ENCODE measurements around the gene P2RX3.

Gene P2RX3

GRCh38 chr11:57361926-57362325, 23.8 kb downstream of the P2RX3 start:
- H3K27ac Mint-ChIP-seq: no peak overlapping the region
- no peak for ATAC-seq
- H3K4me3 Mint-ChIP-seq: no peak overlapping the region
- H3K4me1 Mint-ChIP-seq: no peaks in the 10 kb centered on the region
- H3K36me3 Mint-ChIP-seq: no peaks in the 10 kb centered on the region
- DNase-seq (ENCODE audit: low spot score in 2 of 2): no peak
- H3K9me3 Mint-ChIP-seq: no peaks in the 10 kb centered on the region

- ATAC-seq (no peak), DNase-seq (ENCODE audit: low spot score in 2 of 2) (no peak)
- no peak overlapping the region for H3K4me3 Mint-ChIP-seq
- no peaks in the 10 kb centered on the region for H3K9me3 Mint-ChIP-seq
- H3K36me3 Mint-ChIP-seq: no peaks in the 10 kb centered on the region
- H3K4me1 Mint-ChIP-seq: no peaks in the 10 kb centered on the region
- no peak overlapping the region for H3K27ac Mint-ChIP-seq
Observed at GRCh38 chr11:57363131-57364080, 25.3 kb downstream of the P2RX3 start.

DNA sequence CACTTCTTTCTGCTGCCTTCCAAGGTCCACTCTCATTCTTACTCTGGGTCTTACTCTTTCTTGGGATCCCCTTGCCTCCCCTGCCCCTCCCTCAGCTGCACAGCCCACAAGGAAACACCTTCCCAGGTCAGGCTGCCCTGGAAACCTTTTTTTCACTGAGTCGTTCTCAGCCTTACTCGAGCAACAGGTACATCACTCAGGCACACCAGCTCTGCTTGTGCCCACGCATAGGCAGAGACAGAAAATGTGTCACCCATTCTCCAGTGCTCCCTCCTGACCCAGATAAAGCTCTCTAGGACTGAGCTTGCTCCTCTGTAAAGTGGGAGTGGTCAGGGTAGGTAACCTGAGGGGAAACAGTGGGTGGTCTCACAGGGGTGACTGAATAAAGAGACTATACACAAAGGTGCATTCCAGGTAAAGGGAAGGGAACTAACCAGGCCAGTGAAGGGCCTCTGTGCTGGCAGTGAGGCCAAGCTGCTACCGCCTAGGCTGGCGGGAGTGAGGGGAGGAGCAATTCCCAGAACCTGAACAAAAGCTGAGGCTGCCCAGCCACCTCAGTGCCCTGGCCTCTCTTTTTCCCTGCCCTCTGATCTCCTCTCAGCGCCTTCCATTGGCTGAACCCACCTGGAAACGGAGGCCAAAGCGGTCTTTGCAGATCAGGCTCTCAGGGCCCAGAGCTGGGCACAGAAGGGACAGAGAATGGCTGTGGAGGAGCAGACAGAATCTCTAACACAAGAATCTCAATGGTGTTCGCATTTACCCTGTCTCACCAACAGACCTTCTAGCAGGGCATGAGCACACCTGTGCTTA, 26.9 kb downstream of the P2RX3 start:
- no peaks in the 10 kb centered on the region for H3K4me1 Mint-ChIP-seq
- H3K27ac Mint-ChIP-seq: no peak overlapping the region
- no peak for ATAC-seq
- H3K9me3 Mint-ChIP-seq: no peaks in the 10 kb centered on the region
- no peak overlapping the region for H3K4me3 Mint-ChIP-seq
- no peak for DNase-seq (ENCODE audit: low spot score in 2 of 2)
- H3K36me3 Mint-ChIP-seq: no peaks in the 10 kb centered on the region

DNA sequence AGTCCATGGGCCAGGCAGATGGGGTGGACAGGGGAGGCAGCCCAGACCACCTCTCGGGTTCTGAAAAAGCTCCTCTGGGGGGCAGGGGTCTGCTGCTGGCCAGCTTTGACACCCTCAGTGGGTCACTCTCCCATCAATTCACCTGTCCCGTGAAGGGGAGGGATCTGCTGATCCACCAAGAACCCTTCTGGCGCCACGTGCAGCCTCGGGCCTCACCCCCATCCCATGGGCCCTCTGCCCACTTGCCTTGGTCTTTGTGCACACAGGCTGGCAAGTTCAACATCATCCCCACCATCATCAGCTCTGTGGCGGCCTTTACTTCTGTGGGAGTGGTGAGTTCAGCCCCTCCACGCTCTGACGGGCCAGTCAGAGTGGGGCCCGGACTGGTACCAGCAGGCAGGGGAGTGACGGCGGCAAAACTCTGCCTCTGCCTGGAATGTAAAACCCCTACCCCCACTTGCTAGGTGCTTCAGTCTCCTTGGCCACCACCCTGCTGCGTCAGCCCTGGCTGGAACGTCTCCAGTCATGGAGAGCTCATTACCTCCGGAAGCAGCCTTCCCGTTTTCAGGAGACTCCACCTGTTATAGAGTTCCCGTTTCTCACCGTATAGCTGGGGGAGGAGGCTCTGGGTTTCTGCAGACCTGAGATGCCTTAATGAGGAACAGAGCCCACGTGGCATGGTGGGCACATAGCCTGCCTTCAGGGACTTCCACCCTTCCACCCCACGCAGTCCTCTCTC, 30.1 kb downstream of the P2RX3 start:
- no peaks in the 10 kb centered on the region for H3K4me1 Mint-ChIP-seq
- H3K36me3 Mint-ChIP-seq: no peaks in the 10 kb centered on the region
- ATAC-seq (no peak), DNase-seq (ENCODE audit: low spot score in 2 of 2) (no peak)
- H3K9me3 Mint-ChIP-seq: no peaks in the 10 kb centered on the region
- no peak overlapping the region for H3K27ac Mint-ChIP-seq
- no peak overlapping the region for H3K4me3 Mint-ChIP-seq

DNA sequence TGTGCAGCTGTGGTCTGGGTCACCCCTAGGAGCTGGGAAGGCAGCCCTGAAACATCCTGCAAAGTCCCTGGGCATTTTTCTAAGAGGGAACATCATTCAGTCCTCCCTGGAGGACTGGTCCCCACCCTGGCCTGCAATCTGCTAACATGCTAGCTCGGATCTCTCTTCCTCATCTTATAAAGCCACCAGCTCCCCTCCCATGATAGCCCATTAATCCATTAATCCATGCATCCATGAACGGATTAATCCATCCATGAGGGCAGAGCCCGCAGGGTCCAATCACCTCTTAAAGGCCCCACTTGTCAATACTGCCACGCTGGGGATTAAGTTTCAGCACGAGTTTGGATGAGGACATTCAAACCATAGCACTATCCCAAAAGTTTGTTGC, 30.7 kb downstream of the P2RX3 start:
- Mint-ChIP-seq H3K27ac (no peak overlapping the region), H3K4me3 (no peak overlapping the region)

DNA sequence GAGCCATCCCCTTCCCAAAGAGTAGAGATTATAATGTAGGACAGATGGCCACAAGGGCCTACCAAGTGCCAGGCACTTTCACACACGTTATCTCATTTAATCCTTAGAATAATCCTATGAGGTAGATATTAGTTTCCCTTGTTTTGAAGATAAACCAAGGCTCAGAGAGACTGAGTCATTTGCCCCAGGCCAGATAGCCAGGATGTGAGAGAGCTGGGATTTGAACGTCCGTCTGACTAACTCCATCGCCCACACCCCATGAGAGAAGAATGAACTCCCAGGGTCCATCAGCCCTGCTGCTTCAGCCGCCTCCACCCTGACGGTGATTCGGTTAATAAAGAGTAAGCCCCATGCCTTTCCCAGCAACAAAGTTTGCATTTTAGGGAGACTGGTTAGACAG, 32.1 kb downstream of the P2RX3 start:
- no peaks in the 10 kb centered on the region for H3K36me3 Mint-ChIP-seq
- DNase-seq (ENCODE audit: low spot score in 2 of 2): no peak
- H3K4me3 Mint-ChIP-seq: no peak overlapping the region
- H3K4me1 Mint-ChIP-seq: no peaks in the 10 kb centered on the region
- no peak for ATAC-seq
- peak overlapping the region; percentile 50 for H3K27ac Mint-ChIP-seq
- H3K9me3 Mint-ChIP-seq: no peaks in the 10 kb centered on the region

More for the DNA sequence above, 30.7 kb downstream of the P2RX3 start:
- H3K4me1 Mint-ChIP-seq: no peaks in the 10 kb centered on the region
- ATAC-seq (no peak), DNase-seq (ENCODE audit: low spot score in 2 of 2) (no peak)
- no peaks in the 10 kb centered on the region for H3K36me3 Mint-ChIP-seq
- no peaks in the 10 kb centered on the region for H3K9me3 Mint-ChIP-seq

DNA sequence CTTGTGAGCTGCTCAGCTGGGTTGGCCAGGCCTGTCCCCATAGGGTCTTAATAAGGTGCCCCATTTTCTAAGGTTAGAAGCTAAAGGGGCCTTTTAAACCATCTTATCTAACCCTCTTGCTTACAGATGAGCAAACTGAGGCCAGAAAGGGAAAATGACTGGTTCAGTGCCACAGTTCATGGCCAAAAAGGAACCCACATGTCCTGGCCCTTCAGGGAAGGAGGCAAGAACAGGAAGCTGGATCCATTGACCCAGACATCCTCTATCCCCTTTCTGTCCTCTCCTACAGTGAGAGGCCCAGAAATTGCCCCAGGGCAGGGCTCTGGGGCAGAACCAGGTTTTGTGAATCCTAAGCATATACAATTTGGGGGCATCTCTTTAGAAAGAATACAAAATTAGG, 32.8 kb downstream of the P2RX3 start:
- no peaks in the 10 kb centered on the region for H3K9me3 Mint-ChIP-seq
- no peak overlapping the region for H3K4me3 Mint-ChIP-seq
- H3K4me1 Mint-ChIP-seq: no peaks in the 10 kb centered on the region
- DNase-seq (ENCODE audit: low spot score in 2 of 2) (no peak), ATAC-seq (no peak)
- H3K27ac Mint-ChIP-seq: peak overlapping the region; percentile 50
- no peaks in the 10 kb centered on the region for H3K36me3 Mint-ChIP-seq

DNA sequence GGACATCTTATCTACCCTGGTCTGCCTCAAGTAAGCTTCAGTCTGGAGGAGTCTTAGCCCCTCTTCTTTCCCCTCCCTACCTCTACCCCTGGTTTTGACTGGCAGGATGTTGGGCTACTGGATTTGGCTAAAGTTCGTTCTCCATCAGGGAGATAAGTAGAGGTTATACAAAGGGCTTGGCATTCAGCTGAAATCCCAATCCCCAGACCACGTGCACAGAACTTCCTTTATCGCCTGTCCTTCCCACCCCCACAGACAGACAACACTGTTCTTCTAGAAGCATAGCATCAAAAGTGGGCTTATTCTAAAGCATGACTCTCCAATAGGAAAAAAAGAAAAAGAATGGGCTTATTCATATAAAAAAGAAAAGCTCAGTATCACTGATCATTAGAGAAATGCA, 35.0 kb downstream of the P2RX3 start:
- H3K9me3 Mint-ChIP-seq: no peaks in the 10 kb centered on the region
- ATAC-seq (no peak), DNase-seq (ENCODE audit: low spot score in 2 of 2) (no peak)
- no peak overlapping the region for H3K27ac Mint-ChIP-seq
- no peaks in the 10 kb centered on the region for H3K4me1 Mint-ChIP-seq
- H3K4me3 Mint-ChIP-seq: no peak overlapping the region
- H3K36me3 Mint-ChIP-seq: no peaks in the 10 kb centered on the region

- H3K9me3 Mint-ChIP-seq: no peaks in the 10 kb centered on the region
- H3K36me3 Mint-ChIP-seq: no peaks in the 10 kb centered on the region
- ATAC-seq (no peak), DNase-seq (ENCODE audit: low spot score in 2 of 2) (no peak)
- H3K27ac Mint-ChIP-seq: no peak overlapping the region
- no peaks in the 10 kb centered on the region for H3K4me1 Mint-ChIP-seq
- H3K4me3 Mint-ChIP-seq: no peak overlapping the region
Observed at GRCh38 chr11:57374966-57375365, 36.8 kb downstream of the P2RX3 start.

DNA sequence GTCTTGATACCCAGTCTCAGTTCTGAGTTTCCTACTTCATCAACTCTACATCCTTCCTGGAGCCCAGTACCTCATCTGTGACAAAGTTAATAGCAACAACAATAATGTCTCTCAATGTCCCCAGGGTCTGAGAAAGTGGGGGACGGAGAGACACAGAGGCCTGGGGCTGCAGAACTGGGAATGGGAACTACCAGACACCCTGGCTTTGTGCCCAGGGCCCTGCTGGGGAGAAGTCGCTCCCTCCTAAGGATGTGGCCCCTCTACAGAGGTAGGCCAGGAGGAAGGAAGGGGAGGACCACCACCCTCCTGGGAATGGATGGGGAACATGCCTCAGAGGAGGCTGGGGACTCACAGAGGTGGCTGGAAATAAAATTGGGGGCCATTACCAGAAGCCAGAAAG, 37.3 kb downstream of the P2RX3 start:
- Mint-ChIP-seq H3K27ac (no peak overlapping the region), H3K36me3 (no peaks in the 10 kb centered on the region), H3K4me3 (no peak overlapping the region), H3K9me3 (no peaks in the 10 kb centered on the region), H3K4me1 (no peaks in the 10 kb centered on the region)
- ATAC-seq (no peak), DNase-seq (ENCODE audit: low spot score in 2 of 2) (no peak)

DNA sequence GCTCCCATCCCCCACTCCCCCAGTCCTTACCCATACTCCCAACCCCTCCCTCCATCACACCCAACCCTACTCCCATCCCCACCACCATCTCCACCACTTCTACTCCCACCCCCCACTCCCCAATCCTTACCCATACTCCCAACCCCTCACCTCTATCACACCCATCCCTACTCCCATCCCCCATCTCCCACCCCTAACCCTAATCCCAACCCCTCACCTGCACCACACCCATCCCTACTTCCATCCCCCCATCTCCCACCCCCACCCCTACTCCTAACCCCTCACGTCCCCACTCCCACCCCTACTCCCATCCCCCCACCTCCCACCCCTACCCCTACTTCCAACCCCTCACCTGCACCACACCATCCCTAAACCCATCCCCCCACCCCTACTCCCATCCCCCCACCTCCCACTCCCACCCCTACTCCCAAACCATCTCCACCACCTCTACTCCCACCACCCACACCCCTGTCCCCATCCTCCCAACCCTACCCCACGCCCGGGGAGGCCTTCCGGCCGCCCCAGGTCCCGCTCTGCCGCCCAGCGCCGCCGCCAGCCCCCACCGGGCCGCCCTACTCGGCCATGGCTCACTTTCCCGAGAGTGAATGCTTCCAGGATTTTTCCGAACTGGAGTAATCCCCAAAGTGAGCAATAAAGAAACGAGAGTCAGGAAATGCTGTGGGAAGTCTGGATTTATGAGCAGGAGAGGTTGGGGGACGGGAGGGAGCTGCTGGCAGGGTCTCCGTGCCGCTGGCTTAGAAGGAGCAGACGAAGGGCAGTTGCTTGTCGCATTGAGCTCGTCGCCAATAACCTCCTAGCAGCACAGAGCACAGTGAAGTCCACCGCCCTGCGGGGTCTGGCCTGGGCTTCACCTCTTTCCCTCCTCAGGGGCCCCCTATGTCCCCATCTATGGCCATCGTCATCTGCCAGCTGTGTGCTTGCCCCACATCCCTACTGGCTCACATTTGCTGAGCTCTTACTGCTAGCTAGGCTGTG, 38.2 kb downstream of the P2RX3 start:
- no peaks in the 10 kb centered on the region for H3K9me3 Mint-ChIP-seq
- no peak overlapping the region for H3K4me3 Mint-ChIP-seq
- peak; percentile 31 for ATAC-seq
- no peaks in the 10 kb centered on the region for H3K36me3 Mint-ChIP-seq
- no peak for DNase-seq (ENCODE audit: low spot score in 2 of 2)
- no peaks in the 10 kb centered on the region for H3K4me1 Mint-ChIP-seq
- no peak overlapping the region for H3K27ac Mint-ChIP-seq

DNA sequence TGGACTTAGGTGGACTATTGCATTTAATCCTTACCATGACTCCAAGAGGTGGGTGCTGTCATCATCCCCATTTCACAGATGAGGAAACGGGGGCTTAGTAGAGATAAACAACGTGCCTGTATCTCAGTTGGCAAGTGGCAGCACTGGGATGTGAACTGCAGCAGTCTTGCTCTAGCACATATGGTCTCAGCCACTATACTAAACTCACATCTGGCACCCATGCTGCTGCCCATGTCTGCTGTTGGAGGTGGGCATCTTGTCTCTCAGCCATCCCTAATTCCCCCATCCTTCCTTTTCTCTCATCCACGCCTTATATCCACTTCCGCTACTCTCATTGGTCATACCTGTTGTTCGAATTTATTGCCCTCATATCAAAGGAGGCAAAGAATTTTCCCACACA, 39.0 kb downstream of the P2RX3 start:
- Mint-ChIP-seq H3K27ac (no peak overlapping the region), H3K4me3 (no peak overlapping the region), H3K36me3 (no peaks in the 10 kb centered on the region), H3K9me3 (no peaks in the 10 kb centered on the region), H3K4me1 (no peaks in the 10 kb centered on the region)
- ATAC-seq (no peak), DNase-seq (ENCODE audit: low spot score in 2 of 2) (no peak)

DNA sequence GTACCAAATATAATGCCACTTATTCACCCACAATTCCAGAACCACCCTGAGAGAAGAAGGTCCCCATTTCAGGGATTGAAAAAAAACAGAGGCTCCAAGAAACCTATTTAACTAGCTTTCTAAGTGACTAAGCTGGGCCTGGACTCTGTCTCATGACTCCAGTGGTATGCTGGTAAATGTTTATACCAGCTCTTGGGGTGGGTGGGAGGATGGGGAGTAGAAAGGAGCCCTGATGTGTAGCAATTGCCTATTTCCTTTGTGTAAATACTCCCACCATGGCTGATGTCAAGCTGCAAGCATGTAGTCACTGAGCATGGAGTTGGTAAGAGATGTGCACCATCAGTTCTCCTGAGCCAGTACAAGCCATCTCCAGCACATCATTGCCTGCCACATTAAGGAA, 40.0 kb downstream of the P2RX3 start:
- Mint-ChIP-seq H3K4me3 (no peak overlapping the region), H3K4me1 (no peaks in the 10 kb centered on the region), H3K36me3 (no peaks in the 10 kb centered on the region), H3K9me3 (no peaks in the 10 kb centered on the region), H3K27ac (no peak overlapping the region)
- ATAC-seq (no peak), DNase-seq (ENCODE audit: low spot score in 2 of 2) (no peak)

GRCh38 chr11:57379732-57380131, 41.6 kb downstream of the P2RX3 start:
- Mint-ChIP-seq H3K27ac (no peak overlapping the region), H3K9me3 (no peaks in the 10 kb centered on the region)

More at GRCh38 chr11:57379732-57380131, 41.6 kb downstream of the P2RX3 start:
- no peak for ATAC-seq
- no peak for DNase-seq (ENCODE audit: low spot score in 2 of 2)
- Mint-ChIP-seq H3K4me3 (no peak overlapping the region), H3K36me3 (no peaks in the 10 kb centered on the region), H3K4me1 (no peaks in the 10 kb centered on the region)

Measured in stimulated activated effector memory CD8-positive, alpha-beta T cell treated with anti-CD3 and anti-CD28 coated beads, Interleukin-12 subunit alpha, Interleukin-12 subunit beta, amount 100 ng/mL, for 72 hours (primary cell).